Adipocyte (in vitro differentiated cells): ENCODE data around the gene SAMD4A.

Experiments used
- DNase-seq: peaks from one replicate; pipeline ENCODE4 v3.0.0-alpha.2; 2015; ENCODE audit warnings: low read depth
- H3K27me3 ChIP-seq: replicated peaks from 2 replicates; pipeline ENCODE4 v1.7.0; 2013; ENCODE audit warnings: mild to moderate bottlenecking, low read length, moderate library complexity; ENCODE audit not compliant: control insufficient read depth, insufficient read depth
- H3K36me3 ChIP-seq: 2 replicates; pipeline ENCODE4 v1.7.0; 2013; ENCODE audit warnings: low read length, mild to moderate bottlenecking, moderate library complexity; ENCODE audit not compliant: control insufficient read depth, insufficient read depth, severe bottlenecking
- H3K4me1 ChIP-seq: 2 replicates; pipeline ENCODE4 v1.7.0; 2013; ENCODE audit warnings: mild to moderate bottlenecking, low read length, moderate library complexity; ENCODE audit not compliant: control insufficient read depth, insufficient read depth
- H3K4me3 ChIP-seq: 2 replicates; pipeline ENCODE4 v1.7.0; 2013; ENCODE audit warnings: mild to moderate bottlenecking, low read length, moderate library complexity
- H3K9ac ChIP-seq: 2 replicates; pipeline ENCODE4 v1.7.0; 2013; ENCODE audit warnings: mild to moderate bottlenecking, low read length, moderate library complexity
- H3K9me3 ChIP-seq: 2 replicates; pipeline ENCODE4 v1.7.0; 2013; ENCODE audit warnings: mild to moderate bottlenecking, low read length, moderate library complexity; ENCODE audit not compliant: control insufficient read depth

The SAMD4A gene

DNA sequence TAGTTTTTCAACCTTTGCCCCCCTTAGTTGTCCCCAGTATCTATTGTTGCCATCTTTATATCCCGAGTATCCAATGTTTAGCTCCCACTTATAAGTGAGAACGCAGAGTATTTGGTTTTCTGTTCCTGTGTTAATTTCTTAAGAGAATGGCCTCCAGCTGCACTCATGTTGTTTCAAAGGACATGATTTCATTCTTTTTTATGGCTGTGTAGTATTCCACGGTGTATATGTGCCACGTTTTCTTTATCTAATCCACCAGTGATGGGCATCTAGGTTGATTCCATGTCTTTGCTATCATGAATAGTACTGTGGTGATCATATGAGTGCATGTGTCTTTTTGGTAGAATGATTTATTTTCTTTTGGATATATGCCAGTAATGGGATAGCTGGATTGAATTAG, 263.7 kb downstream of the SAMD4A start:
- Histone ChIP-seq H3K36me3 (no peaks in the 10 kb centered on the region), H3K27me3 (peaks cover 4% of the 10 kb centered on the region), H3K9me3 (no peaks in the 10 kb centered on the region), H3K4me3 (no peak overlapping the region), H3K9ac (no peak overlapping the region), H3K4me1 (peaks cover 11% of the 10 kb centered on the region)
- DNase-seq = no peak

DNA sequence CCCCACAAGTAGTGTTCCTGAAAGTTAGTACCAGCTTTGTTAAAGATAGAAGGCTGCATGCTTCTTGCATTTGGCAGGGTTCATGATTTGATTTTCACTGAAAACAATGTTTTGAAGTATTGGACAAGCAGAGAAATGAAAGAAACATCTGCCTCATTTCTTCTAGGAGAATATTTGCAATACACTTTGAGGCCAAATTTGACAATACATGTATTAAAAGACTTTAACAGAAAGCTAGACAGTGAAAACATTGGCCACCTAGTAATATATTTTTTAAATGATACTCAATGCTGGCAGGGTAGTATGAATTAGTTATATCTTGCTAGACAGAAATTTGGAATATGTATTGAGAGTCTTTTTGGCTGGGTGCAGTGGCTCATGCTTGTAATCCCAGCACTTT, 267.2 kb downstream of the SAMD4A start:
- Histone ChIP-seq H3K9ac (no peak overlapping the region), H3K4me1 (peaks cover 13% of the 10 kb centered on the region), H3K36me3 (no peaks in the 10 kb centered on the region), H3K9me3 (no peaks in the 10 kb centered on the region), H3K4me3 (no peak overlapping the region), H3K27me3 (no peaks in the 10 kb centered on the region)
- DNase-seq = no peak

DNA sequence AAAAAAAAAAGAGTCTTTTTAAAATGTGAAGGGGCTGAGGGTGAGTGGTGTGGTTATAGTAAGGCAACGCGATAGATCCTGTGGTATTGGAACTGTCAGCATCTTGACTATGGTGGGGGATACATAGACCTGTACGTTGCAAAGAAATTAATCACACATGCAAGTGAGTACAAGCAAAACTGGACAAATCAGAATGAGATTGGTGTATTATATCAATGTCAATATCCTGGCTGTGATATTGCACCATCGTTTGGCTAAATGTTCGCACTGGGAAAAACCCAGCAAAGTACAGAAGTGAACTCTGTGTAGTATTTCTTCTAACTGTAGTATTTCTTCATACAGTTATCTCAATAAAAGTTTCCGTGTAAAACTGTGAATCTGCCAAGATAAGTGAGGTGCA, 267.8 kb downstream of the SAMD4A start:
- Histone ChIP-seq H3K9ac (no peak overlapping the region), H3K27me3 (no peaks in the 10 kb centered on the region), H3K4me1 (peaks cover 20% of the 10 kb centered on the region), H3K4me3 (no peak overlapping the region), H3K36me3 (no peaks in the 10 kb centered on the region), H3K9me3 (no peaks in the 10 kb centered on the region)
- DNase-seq = no peak

DNA sequence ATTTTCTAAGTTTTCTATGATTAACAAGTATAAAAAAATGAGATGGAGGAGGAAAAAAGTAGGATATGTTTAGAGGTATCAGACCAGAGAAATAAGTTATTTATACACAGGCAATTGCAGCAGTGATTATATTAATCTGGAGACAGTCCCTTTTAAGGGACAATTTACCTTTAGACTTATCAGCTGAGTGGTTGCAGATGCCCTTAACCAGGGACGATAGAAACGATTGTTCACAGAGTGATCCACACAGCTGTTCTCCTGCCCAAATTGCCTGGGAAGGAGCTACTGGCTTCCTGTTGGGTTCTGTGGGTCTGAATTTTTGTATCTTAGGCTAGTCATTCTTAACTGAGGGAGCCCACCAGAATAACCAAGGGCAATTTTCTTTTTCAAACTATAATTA, 269.3 kb downstream of the SAMD4A start:
- Histone ChIP-seq H3K36me3 (no peaks in the 10 kb centered on the region), H3K4me3 (no peak overlapping the region), H3K9me3 (no peaks in the 10 kb centered on the region), H3K4me1 (peaks cover 31% of the 10 kb centered on the region), H3K9ac (no peak overlapping the region), H3K27me3 (no peaks in the 10 kb centered on the region)
- no peak for DNase-seq

DNA sequence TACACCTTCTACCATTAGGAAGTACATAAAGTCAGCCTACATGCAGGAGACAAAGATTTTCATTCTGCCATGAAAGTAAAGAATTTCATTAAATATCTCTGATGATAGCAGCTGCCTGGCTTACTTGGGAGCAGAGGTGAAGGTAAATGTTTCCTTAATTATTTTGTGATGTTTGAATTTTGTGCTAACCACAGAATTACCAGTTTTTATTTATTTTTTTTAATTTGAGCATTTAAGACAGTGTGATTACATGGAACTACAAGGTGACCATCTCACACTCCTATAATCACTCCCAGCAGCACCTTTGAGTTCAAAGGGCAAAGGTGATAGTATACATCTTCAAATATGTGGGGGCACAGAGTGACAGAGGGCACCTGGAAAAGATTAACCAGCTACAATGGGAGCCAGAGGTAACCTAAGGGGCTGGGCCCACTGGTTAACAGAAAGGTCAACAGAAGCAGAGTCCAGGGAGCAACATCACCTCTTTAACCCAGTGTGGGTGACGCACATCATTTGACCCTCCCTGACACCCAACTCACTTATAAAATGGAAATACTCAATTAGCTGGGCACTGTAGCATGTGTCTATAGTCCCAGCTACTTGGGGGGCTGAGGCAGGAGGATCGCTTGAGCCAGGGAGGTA, 270.7 kb downstream of the SAMD4A start:
- H3K36me3 ChIP-seq = no peaks in the 10 kb centered on the region
- DNase-seq = no peak
- no peak overlapping the region for H3K9ac ChIP-seq
- H3K9me3 ChIP-seq = no peaks in the 10 kb centered on the region
- peaks cover 31% of the 10 kb centered on the region for H3K4me1 ChIP-seq
- H3K27me3 ChIP-seq = no peaks in the 10 kb centered on the region
- no peak overlapping the region for H3K4me3 ChIP-seq

DNA sequence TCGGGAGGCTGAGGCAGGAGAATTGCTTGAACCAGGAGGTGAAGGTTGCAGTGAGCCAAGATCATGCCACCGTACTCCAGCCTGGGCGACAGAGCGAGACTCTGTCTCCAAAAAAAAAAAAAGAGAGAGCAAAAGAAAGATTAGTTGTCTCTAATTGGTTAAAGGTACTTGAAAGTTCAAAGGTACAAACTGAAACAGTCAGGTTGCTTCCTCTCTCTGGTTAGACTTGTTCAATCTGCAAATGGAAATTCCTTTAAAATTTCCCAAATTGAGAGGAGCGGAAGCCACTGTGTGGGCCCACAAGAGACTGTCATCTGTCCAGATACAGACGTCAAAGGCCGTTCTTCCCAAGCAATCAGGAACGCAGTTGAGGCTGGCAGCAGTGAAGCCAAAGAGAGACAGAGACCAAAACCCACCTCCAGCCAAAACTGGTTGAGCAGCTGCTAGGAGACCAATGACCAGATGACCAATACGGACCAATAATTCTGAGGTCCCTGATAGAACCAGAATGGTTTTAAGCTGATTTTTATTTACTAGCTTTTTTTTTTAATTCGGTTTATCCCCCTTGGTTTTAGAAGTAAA, 272.1 kb downstream of the SAMD4A start:
- Histone ChIP-seq H3K4me3 (no peak overlapping the region), H3K9me3 (no peaks in the 10 kb centered on the region), H3K36me3 (no peaks in the 10 kb centered on the region), H3K4me1 (peaks cover 35% of the 10 kb centered on the region), H3K27me3 (no peaks in the 10 kb centered on the region), H3K9ac (no peak overlapping the region)
- no peak for DNase-seq

DNA sequence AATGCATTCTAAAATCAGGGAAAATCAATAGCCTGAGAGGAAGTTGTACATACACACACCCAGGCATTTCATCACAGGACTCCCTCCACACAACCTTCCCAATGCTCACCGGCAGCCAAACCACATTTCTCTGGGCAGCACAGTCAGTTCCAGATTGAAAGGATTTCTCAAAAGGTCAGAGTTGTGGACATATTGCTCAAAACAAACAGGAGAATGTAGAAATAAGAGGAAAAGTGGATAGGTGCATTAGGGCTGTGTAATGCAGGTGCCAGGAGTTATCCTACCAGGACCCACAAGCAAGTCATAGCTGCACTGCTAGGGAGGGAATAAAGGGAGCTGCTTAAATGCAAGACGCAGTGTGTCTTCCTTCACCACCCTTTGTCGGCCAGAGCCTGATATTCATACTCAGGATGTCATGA, 272.8 kb downstream of the SAMD4A start:
- peak; percentile 67 for DNase-seq
- H3K4me3 ChIP-seq = peak overlapping the region; percentile 18

DNA sequence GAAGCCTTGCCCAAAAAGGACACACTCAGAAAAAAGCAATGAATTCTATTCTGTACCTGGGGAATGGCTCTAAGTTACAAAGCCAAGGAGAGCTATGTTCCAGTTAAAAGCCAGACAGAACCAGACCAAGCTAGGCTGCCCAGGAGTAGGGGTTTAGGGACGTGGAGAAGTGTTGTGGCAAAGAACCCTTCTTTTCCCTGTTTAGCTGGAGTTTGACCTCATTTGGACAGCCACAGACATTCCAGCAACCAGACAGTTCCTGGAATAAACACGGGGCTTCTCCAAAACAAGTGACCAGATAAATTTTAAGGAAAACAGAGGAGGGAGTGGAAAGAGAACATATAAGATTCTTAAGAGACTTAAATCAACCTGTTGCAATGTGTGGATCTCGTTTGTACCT, 273.4 kb downstream of the SAMD4A start:
- H3K4me1 ChIP-seq = peaks cover 26% of the 10 kb centered on the region

More for the DNA sequence above, 272.8 kb downstream of the SAMD4A start:
- no peaks in the 10 kb centered on the region for H3K27me3 ChIP-seq
- H3K36me3 ChIP-seq = no peaks in the 10 kb centered on the region
- H3K9me3 ChIP-seq = no peaks in the 10 kb centered on the region
- H3K4me1 ChIP-seq = peaks cover 32% of the 10 kb centered on the region
- no peak overlapping the region for H3K9ac ChIP-seq

DNA sequence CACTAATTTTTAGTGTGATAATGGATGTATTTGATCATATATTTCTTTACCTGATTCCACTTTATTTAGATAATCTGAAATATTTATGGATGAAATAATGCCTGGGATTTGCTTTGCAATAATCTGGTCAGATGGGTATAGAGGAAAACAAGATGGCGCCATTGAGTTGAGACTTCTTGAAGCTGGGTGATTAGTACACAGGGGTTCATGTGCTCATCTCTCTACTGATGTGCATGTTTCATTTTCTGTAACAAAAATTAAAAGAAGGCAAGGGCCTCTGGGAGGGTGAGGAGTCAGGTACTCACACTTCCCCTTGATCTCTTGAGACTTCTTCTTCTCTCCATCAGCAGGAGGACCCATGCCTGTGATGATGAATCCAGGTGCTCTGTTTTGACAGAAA, 273.9 kb downstream of the SAMD4A start:
- H3K36me3 ChIP-seq = peaks cover 2% of the 10 kb centered on the region
- no peak overlapping the region for H3K9ac ChIP-seq
- no peak for DNase-seq
- no peaks in the 10 kb centered on the region for H3K27me3 ChIP-seq
- H3K4me1 ChIP-seq = peaks cover 24% of the 10 kb centered on the region
- H3K9me3 ChIP-seq = no peaks in the 10 kb centered on the region
- no peak overlapping the region for H3K4me3 ChIP-seq

More for the DNA sequence above, 273.4 kb downstream of the SAMD4A start:
- no peak for DNase-seq
- Histone ChIP-seq H3K36me3 (no peaks in the 10 kb centered on the region), H3K4me3 (peak overlapping the region; percentile 18), H3K9ac (no peak overlapping the region), H3K9me3 (no peaks in the 10 kb centered on the region), H3K27me3 (no peaks in the 10 kb centered on the region)
